SK-N-SH treated with all-trans-retinoic acid at 6 μM for 48 hours (cell line): Measurements from ENCODE around the gene TMEM138.

ENCODE experiments used
- ATAC-seq: fragments of 200-7000 bp; cut with Tn5 transposase; 3 replicates; pipeline ENCODE4 v1.9.1; 2020; ENCODE audit warnings: mild to moderate bottlenecking, moderate library complexity
- ARNTL ChIP-seq: fragments of 450-650 bp; formaldehyde crosslinking; IDR thresholded peaks from 2 replicates; pipeline ENCODE4 v1.5.0; 2020; ENCODE audit warnings: low read depth, mild to moderate bottlenecking, moderate library complexity, borderline replicate concordance
- BACH2 ChIP-seq: fragments of 250-450 bp; sonication (Bioruptor Pico); IDR thresholded peaks from 2 replicates; pipeline ENCODE4 v1.9.0; 2021; ENCODE audit warnings: mild to moderate bottlenecking, borderline replicate concordance
- CSDC2 ChIP-seq: fragments of 250-450 bp; sonication (Bioruptor Pico); IDR thresholded peaks from 2 replicates; pipeline ENCODE4 v1.5.0; 2020; ENCODE audit warnings: mild to moderate bottlenecking, moderate library complexity
- ISL1 ChIP-seq: fragments of 250-450 bp; sonication (Bioruptor Pico); IDR thresholded peaks from 2 replicates; pipeline ENCODE4 v2.1.2; 2022; ENCODE audit warnings: mild to moderate bottlenecking, moderate library complexity
- OSR1 ChIP-seq: fragments of 250-450 bp; sonication (Bioruptor Pico); IDR thresholded peaks from 2 replicates; pipeline ENCODE4 v1.8.0; 2022; ENCODE audit warnings: moderate library complexity, mild to moderate bottlenecking, inconsistent platforms
- PPARA ChIP-seq: fragments of 250-450 bp; sonication (Bioruptor Pico); IDR thresholded peaks from 2 replicates; pipeline ENCODE4 v1.5.0; 2020; ENCODE audit warnings: mild to moderate bottlenecking, borderline replicate concordance
- RARB ChIP-seq: fragments of 250-450 bp; sonication (Bioruptor Pico); IDR thresholded peaks from 2 replicates; pipeline ENCODE4 v1.8.0; 2021; ENCODE audit warnings: mild to moderate bottlenecking, moderate library complexity
- SNAI2 ChIP-seq: fragments of 250-450 bp; sonication (Bioruptor Pico); IDR thresholded peaks from 2 replicates; pipeline ENCODE4 v1.5.0; 2020; ENCODE audit warnings: mild to moderate bottlenecking, moderate library complexity
- TCF4 ChIP-seq: fragments of 250-450 bp; sonication (Bioruptor Pico); IDR thresholded peaks from 2 replicates; pipeline ENCODE4 v1.8.0; 2021; ENCODE audit warnings: mild to moderate bottlenecking, moderate library complexity, borderline replicate concordance
- TOX ChIP-seq: fragments of 250-450 bp; sonication (Bioruptor Pico); IDR thresholded peaks from 2 replicates; pipeline ENCODE4 v1.8.0; 2021; ENCODE audit warnings: mild to moderate bottlenecking, moderate library complexity, borderline replicate concordance
- ZC3H10 ChIP-seq: fragments of 250-450 bp; sonication (Bioruptor Pico); IDR thresholded peaks from 2 replicates; pipeline ENCODE4 v1.5.1; 2021; ENCODE audit warnings: mild to moderate bottlenecking, moderate library complexity
- ZFP3 ChIP-seq: fragments of 250-450 bp; sonication (Bioruptor Pico); IDR thresholded peaks from 2 replicates; pipeline ENCODE4 v1.5.0; 2020; ENCODE audit warnings: mild to moderate bottlenecking, moderate library complexity
- ZFP30 ChIP-seq: fragments of 450-650 bp; formaldehyde crosslinking; IDR thresholded peaks from 2 replicates; pipeline ENCODE4 v1.5.0; 2022; ENCODE audit warnings: mild to moderate bottlenecking, moderate library complexity
- ZNF70 ChIP-seq: fragments of 450-650 bp; formaldehyde crosslinking; IDR thresholded peaks from 2 replicates; pipeline ENCODE4 v1.5.0; 2020; ENCODE audit warnings: mild to moderate bottlenecking, moderate library complexity
- ZNF8 ChIP-seq: fragments of 450-650 bp; formaldehyde crosslinking; IDR thresholded peaks from 2 replicates; pipeline ENCODE4 v1.5.0; 2020; ENCODE audit warnings: mild to moderate bottlenecking, moderate library complexity
- TF ChIP-seq, protein P1 (sequence below): fragments of 250-450 bp; sonication (Bioruptor Pico); IDR thresholded peaks from 2 replicates; pipeline ENCODE4 v1.5.0; 2020; ENCODE audit warnings: mild to moderate bottlenecking, moderate library complexity
- TF ChIP-seq, protein P2 (sequence below): fragments of 250-450 bp; sonication (Bioruptor Pico); IDR thresholded peaks from 2 replicates; pipeline ENCODE4 v1.8.0; 2021; ENCODE audit warnings: low read depth, mild to moderate bottlenecking, moderate library complexity, borderline replicate concordance
- TF ChIP-seq, protein P3 (sequence below): fragments of 250-450 bp; sonication (Bioruptor Pico); IDR thresholded peaks from 2 replicates; pipeline ENCODE4 v1.5.1; 2021; ENCODE audit warnings: mild to moderate bottlenecking, moderate library complexity
- TF ChIP-seq, protein P4 (sequence below): fragments of 250-450 bp; sonication (Bioruptor Pico); IDR thresholded peaks from 2 replicates; pipeline ENCODE4 v1.8.0; 2020; ENCODE audit warnings: mild to moderate bottlenecking, moderate library complexity, borderline replicate concordance
- TF ChIP-seq, protein P5 (sequence below): fragments of 250-450 bp; sonication (Bioruptor Pico); IDR thresholded peaks from 2 replicates; pipeline ENCODE4 v1.5.1; 2020; ENCODE audit warnings: low read depth, mild to moderate bottlenecking, moderate library complexity

TMEM138 gene

DNA sequence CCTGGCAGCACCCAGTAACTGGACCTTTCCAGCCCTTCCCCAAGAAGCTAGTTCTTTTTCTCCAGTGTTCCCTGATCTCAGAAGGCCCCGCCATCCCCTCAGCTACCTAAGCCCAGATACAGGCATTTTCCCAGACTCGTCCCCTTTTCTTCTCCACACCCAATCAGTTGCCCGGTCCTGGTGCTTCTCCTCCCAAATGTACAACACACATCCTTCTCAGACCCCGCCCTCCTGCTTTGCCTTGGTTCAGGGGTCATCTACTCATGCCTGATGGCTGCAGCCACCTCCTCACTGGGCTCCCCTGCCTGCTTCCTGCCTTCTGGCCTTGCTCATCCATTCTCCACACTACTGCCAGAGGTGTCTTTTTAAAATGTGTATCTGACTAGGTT, 22.7 kb upstream of the TMEM138 start:
- TF ChIP-seq, protein P1, sequence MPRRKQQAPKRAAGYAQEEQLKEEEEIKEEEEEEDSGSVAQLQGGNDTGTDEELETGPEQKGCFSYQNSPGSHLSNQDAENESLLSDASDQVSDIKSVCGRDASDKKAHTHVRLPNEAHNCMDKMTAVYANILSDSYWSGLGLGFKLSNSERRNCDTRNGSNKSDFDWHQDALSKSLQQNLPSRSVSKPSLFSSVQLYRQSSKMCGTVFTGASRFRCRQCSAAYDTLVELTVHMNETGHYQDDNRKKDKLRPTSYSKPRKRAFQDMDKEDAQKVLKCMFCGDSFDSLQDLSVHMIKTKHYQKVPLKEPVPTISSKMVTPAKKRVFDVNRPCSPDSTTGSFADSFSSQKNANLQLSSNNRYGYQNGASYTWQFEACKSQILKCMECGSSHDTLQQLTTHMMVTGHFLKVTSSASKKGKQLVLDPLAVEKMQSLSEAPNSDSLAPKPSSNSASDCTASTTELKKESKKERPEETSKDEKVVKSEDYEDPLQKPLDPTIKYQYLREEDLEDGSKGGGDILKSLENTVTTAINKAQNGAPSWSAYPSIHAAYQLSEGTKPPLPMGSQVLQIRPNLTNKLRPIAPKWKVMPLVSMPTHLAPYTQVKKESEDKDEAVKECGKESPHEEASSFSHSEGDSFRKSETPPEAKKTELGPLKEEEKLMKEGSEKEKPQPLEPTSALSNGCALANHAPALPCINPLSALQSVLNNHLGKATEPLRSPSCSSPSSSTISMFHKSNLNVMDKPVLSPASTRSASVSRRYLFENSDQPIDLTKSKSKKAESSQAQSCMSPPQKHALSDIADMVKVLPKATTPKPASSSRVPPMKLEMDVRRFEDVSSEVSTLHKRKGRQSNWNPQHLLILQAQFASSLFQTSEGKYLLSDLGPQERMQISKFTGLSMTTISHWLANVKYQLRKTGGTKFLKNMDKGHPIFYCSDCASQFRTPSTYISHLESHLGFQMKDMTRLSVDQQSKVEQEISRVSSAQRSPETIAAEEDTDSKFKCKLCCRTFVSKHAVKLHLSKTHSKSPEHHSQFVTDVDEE (CRISPR knock-in tag), result no peak
- TF ChIP-seq BACH2 (CRISPR knock-in tag) (no peak), ZFP30 (CRISPR knock-in tag) (no peak)
- no peak for ATAC-seq

DNA sequence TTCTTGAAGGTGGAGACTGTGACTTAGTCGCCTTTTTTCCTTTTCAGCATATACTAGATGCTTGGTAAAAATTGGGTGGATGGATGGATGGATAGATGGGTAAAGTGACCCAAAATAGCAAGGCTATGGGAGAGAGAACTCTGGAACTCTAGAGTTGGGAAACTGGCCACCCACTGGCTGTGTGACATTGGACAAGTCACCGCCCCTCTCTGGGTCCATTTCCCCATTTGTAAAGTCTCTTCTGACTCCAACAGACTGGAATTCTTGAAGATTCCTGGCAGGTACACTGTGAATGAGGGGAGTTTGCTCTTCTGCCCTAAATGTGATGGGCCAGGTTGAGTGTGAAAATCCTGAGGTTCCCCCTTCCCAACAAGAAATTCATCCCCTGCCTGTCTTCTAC, 21.2 kb upstream of the TMEM138 start:
- no peak for TF ChIP-seq PPARA
- TF ChIP-seq, protein P2, sequence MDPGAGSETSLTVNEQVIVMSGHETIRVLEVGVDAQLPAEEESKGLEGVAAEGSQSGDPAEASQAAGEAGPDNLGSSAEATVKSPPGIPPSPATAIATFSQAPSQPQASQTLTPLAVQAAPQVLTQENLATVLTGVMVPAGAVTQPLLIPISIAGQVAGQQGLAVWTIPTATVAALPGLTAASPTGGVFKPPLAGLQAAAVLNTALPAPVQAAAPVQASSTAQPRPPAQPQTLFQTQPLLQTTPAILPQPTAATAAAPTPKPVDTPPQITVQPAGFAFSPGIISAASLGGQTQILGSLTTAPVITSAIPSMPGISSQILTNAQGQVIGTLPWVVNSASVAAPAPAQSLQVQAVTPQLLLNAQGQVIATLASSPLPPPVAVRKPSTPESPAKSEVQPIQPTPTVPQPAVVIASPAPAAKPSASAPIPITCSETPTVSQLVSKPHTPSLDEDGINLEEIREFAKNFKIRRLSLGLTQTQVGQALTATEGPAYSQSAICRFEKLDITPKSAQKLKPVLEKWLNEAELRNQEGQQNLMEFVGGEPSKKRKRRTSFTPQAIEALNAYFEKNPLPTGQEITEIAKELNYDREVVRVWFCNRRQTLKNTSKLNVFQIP (CRISPR knock-in tag), result no peak
- no peak for TF ChIP-seq TOX (CRISPR knock-in tag)
- no peak for TF ChIP-seq SNAI2 (CRISPR knock-in tag)
- TF ChIP-seq, protein P3, sequence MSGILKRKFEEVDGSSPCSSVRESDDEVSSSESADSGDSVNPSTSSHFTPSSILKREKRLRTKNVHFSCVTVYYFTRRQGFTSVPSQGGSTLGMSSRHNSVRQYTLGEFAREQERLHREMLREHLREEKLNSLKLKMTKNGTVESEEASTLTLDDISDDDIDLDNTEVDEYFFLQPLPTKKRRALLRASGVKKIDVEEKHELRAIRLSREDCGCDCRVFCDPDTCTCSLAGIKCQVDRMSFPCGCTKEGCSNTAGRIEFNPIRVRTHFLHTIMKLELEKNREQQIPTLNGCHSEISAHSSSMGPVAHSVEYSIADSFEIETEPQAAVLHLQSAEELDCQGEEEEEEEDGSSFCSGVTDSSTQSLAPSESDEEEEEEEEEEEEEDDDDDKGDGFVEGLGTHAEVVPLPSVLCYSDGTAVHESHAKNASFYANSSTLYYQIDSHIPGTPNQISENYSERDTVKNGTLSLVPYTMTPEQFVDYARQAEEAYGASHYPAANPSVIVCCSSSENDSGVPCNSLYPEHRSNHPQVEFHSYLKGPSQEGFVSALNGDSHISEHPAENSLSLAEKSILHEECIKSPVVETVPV, result no peak
- no peak for TF ChIP-seq ARNTL
- TF ChIP-seq TCF4 (CRISPR knock-in tag), result no peak
- TF ChIP-seq ISL1, result no peak
- no peak for TF ChIP-seq ZNF8
- TF ChIP-seq OSR1, result no peak
- TF ChIP-seq, protein P1 (CRISPR knock-in tag), result no peak
- no peak for TF ChIP-seq BACH2 (CRISPR knock-in tag)
- TF ChIP-seq ZC3H10 (CRISPR knock-in tag), result no peak
- no peak for TF ChIP-seq ZFP3 (CRISPR knock-in tag)
- no peak for TF ChIP-seq CSDC2 (CRISPR knock-in tag)
- TF ChIP-seq, protein P4, sequence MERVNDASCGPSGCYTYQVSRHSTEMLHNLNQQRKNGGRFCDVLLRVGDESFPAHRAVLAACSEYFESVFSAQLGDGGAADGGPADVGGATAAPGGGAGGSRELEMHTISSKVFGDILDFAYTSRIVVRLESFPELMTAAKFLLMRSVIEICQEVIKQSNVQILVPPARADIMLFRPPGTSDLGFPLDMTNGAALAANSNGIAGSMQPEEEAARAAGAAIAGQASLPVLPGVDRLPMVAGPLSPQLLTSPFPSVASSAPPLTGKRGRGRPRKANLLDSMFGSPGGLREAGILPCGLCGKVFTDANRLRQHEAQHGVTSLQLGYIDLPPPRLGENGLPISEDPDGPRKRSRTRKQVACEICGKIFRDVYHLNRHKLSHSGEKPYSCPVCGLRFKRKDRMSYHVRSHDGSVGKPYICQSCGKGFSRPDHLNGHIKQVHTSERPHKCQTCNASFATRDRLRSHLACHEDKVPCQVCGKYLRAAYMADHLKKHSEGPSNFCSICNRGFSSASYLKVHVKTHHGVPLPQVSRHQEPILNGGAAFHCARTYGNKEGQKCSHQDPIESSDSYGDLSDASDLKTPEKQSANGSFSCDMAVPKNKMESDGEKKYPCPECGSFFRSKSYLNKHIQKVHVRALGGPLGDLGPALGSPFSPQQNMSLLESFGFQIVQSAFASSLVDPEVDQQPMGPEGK, result no peak
- TF ChIP-seq RARB (CRISPR knock-in tag), result no peak
- no peak for ATAC-seq

DNA sequence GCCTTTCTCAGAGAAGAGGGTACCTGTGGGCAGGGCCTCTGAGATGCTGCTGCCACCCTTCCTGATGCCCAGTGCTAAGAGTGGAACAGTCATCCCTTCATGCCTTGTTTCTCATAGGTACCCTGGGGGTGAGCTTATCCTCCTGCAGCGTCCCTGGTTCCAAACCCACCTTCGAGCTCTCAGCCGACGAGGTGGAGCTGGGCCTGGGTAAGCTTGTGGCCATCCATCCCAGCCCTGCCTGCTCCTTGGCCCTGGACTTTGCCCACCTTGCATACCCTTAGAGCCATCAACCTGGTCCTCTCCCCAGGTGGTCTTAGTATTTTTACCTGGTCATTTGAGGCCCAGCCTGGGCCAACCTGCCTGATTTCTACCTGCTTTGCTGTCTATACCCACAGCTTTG, 20.5 kb upstream of the TMEM138 start:
- no peak for ATAC-seq
- no peak for TF ChIP-seq OSR1
- TF ChIP-seq, all 23 proteins: peak for 0

DNA sequence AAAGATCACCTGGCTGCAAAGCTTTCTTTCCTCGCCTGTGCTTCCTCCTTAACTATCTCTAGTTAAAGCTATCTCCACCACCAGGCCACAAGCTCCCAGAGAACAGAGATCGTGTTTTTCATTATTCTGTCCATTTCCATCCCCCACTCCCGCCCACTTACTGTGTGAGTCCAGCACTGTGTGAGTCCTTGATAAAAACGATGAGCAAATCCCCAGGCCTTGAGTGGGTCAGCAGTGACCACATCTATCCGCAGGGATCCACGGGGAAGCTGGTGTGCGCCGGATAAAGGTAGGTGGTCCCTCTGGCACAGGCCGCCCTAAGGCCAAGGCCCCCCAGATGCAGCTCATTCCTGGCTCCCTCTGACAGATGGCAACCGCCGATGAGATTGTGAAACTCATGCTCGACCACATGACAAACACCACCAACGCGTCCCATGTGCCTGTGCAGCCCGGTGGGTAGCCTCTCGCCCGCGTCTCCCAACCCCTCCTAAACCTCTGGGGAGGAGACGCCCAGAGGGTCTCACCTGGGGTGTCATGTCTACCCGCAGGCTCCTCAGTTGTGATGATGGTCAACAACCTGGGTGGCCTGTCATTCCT, 19.9 kb upstream of the TMEM138 start:
- ATAC-seq, result no peak
- TF ChIP-seq, protein P5, sequence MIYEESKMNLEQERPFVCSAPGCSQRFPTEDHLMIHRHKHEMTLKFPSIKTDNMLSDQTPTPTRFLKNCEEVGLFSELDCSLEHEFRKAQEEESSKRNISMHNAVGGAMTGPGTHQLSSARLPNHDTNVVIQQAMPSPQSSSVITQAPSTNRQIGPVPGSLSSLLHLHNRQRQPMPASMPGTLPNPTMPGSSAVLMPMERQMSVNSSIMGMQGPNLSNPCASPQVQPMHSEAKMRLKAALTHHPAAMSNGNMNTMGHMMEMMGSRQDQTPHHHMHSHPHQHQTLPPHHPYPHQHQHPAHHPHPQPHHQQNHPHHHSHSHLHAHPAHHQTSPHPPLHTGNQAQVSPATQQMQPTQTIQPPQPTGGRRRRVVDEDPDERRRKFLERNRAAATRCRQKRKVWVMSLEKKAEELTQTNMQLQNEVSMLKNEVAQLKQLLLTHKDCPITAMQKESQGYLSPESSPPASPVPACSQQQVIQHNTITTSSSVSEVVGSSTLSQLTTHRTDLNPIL (CRISPR knock-in tag), result no peak
- TF ChIP-seq ZFP3 (CRISPR knock-in tag) (no peak), ZNF8 (no peak), ZNF70 (CRISPR knock-in tag) (no peak), ARNTL (no peak), SNAI2 (CRISPR knock-in tag) (no peak), RARB (CRISPR knock-in tag) (no peak), BACH2 (CRISPR knock-in tag) (no peak), ISL1 (no peak), CSDC2 (CRISPR knock-in tag) (no peak), TCF4 (CRISPR knock-in tag) (no peak)
- TF ChIP-seq, protein P2 (CRISPR knock-in tag), result no peak
- TF ChIP-seq, protein P3, result no peak
